GM18870 (cell line): ENCODE data around the gene HSPA9.

Source experiments
- ATAC-seq: cut with Tn5 transposase; IDR thresholded peaks from one replicate; pipeline ENCODE4 v1.9.1; 2021; ENCODE audit warnings: moderate library complexity; ENCODE audit not compliant: unreplicated experiment

Gene HSPA9

GRCh38 chr5:138575194-138576015, at the start of gene HSPA9:
Gene HSPA9 (minus strand): TSS chr5:138575401. CDS start chr5:138575318, 83 bp downstream.
- ATAC-seq, result peak; percentile 88

GRCh38 chr5:138623053-138623452, 47.9 kb upstream of the HSPA9 start:
- no peak for ATAC-seq

- ATAC-seq, result no peak
These were observed 46.9 kb upstream of the HSPA9 start for GRCh38 chr5:138622051-138622450.

GRCh38 chr5:138620663-138621224, 45.5 kb upstream of the HSPA9 start:
- ATAC-seq, result no peak

- ATAC-seq, result no peak
These were observed 41.3 kb upstream of the HSPA9 start for GRCh38 chr5:138616508-138616907.

- ATAC-seq, result no peak
These were observed 40.3 kb upstream of the HSPA9 start for GRCh38 chr5:138615461-138615860.

- ATAC-seq, result no peak
These were observed 36.5 kb upstream of the HSPA9 start for GRCh38 chr5:138611678-138612218.

GRCh38 chr5:138610918-138611677, 35.9 kb upstream of the HSPA9 start:
- ATAC-seq, result no peak

- no peak for ATAC-seq
These were observed 35.3 kb upstream of the HSPA9 start for GRCh38 chr5:138610415-138610917.

GRCh38 chr5:138606378-138607064, 31.3 kb upstream of the HSPA9 start:
- no peak for ATAC-seq

- peak; percentile 70 for ATAC-seq
These were observed 30.2 kb upstream of the HSPA9 start for GRCh38 chr5:138605254-138605972.

GRCh38 chr5:138604176-138604785, 29.1 kb upstream of the HSPA9 start:
- no peak for ATAC-seq

GRCh38 chr5:138603249-138603920, 28.2 kb upstream of the HSPA9 start:
- ATAC-seq, result peak; percentile 45

GRCh38 chr5:138602371-138603000, 27.3 kb upstream of the HSPA9 start:
- ATAC-seq, result no peak

- ATAC-seq, result no peak
These were observed 26.2 kb upstream of the HSPA9 start for GRCh38 chr5:138601444-138601843.

- ATAC-seq, result no peak
These were observed 25.2 kb upstream of the HSPA9 start for GRCh38 chr5:138600446-138600845.

GRCh38 chr5:138597661-138598400, 22.6 kb upstream of the HSPA9 start:
- ATAC-seq, result no peak
